DMS79 (cell line): ENCODE results near the gene GRID2.

Experiments used
- DNase-seq: peaks from one replicate; lab custom pipeline; 2025; lab: John Stamatoyannopoulos, UW

Gene GRID2

DNA sequence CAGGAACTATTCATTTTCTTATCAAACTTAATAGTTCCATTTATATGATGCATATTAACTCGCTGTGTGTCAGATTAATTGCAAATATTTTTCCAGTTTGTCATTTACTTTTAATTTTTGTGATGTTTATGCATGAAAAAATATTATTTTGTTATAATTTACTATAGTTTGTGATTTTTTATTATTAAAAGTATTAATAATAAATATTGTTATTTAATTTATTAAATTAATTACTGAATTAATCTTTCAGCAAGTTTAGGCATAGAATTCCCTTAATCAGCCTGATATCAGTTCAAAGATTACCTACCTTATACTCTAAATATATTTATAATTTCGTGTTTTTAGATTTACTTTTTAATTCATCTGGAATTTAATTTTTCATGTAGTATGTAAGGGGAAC, 1509.3 kb downstream of the GRID2 start:
- DNase-seq = no peak

DNA sequence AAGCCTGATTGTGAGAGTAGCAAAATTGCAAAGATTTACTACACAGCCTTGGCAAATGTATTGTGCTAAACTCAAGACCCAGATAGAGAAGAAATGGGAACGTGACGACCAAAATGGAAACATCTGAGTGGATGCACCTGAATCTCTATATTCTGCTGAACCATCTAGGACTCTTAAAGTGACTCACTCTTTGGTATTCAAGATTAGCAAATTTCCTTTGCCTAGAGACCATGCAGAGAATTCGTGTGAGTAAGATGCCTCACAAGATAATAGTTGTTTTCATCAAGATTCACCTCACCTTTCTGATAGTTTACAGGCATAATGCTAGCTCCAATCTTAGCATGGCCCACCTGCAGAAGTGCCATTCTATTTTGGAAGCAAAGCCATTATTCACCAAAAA, 1510.4 kb downstream of the GRID2 start:
- no peak for DNase-seq

DNA sequence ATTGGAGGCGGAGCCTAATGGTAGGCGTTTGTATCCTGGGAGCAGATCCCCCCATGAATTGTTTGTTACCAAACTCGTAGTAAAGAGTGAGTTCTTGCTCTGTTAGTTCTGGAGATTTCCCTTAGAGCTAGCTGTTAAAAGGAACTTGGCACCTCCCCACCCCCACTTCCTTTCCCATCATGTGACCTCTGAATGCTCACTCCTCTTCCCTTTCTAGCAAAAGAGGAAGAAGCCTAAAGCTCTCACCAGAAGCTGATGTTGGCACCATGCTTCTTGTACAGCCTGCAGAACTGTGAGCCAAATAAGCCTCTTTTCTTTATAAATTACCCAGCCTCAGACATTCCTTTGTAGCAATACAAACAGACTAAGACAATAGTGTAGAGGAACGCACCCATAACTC, 1511.0 kb downstream of the GRID2 start:
- no peak for DNase-seq
